Suppressor macrophage treated with lipopolysaccharide for 1 hour (primary cell): ENCODE data around the gene ZFP92.

Source experiments
- DNase-seq, 3 donors: peaks; one replicate each; pipeline ENCODE4 v3.0.0-alpha.2; 2020 to 2022

The ZFP92 gene

GRCh38 chrX:153441296-153441695, 30.0 kb downstream of the ZFP92 start:
- no peak for DNase-seq

GRCh38 chrX:153441981-153442380, 30.7 kb downstream of the ZFP92 start:
- no peak for DNase-seq

- DNase-seq = no peak
Observed at GRCh38 chrX:153442463-153442862, 31.2 kb downstream of the ZFP92 start.

- no peak for DNase-seq
Observed at GRCh38 chrX:153443476-153444332, 32.4 kb downstream of the ZFP92 start.

- DNase-seq = no peak
Observed at GRCh38 chrX:153444333-153445011, 33.2 kb downstream of the ZFP92 start.

GRCh38 chrX:153445106-153445855, 34.0 kb downstream of the ZFP92 start:
- DNase-seq = no peak

- DNase-seq = no peak
Observed at GRCh38 chrX:153445856-153446635, 34.8 kb downstream of the ZFP92 start, which contains the start of gene TREX2. Gene TREX2, minus strand, starts transcription at chrX:153446056. Its CDS starts 626 bp downstream, at chrX:153445430.

- no peak for DNase-seq
Observed at GRCh38 chrX:153446636-153446936, 35.3 kb downstream of the ZFP92 start.

GRCh38 chrX:153446950-153447580, 35.8 kb downstream of the ZFP92 start:
- DNase-seq = no peak

GRCh38 chrX:153447581-153447960, 36.3 kb downstream of the ZFP92 start:
- no peak for DNase-seq

- no peak for DNase-seq
Observed at GRCh38 chrX:153448556-153449367, 37.5 kb downstream of the ZFP92 start.

GRCh38 chrX:153449368-153450113, 38.3 kb downstream of the ZFP92 start:
- no peak for DNase-seq

GRCh38 chrX:153450114-153450948, 39.1 kb downstream of the ZFP92 start:
- no peak for DNase-seq

- no peak for DNase-seq
Observed at GRCh38 chrX:153450949-153451277, 39.6 kb downstream of the ZFP92 start.

GRCh38 chrX:153454901-153455550, 43.8 kb downstream of the ZFP92 start:
- DNase-seq = no peak

GRCh38 chrX:153455571-153455970, 44.3 kb downstream of the ZFP92 start:
- DNase-seq = no peak

- DNase-seq = no peak
Observed at GRCh38 chrX:153456161-153456560, 44.9 kb downstream of the ZFP92 start.

GRCh38 chrX:153456704-153457103, 45.4 kb downstream of the ZFP92 start:
- DNase-seq = no peak

- no peak for DNase-seq
Observed at GRCh38 chrX:153457136-153457825, 46.0 kb downstream of the ZFP92 start.
